Fibroblast of skin of scalp (primary cell): ENCODE data around the gene ACACA.
"Not testable (repeated sequence)": the region's sequence is repeated elsewhere in the genome, so short reads cannot be mapped to it uniquely, and the experiment has no call there.

ENCODE experiments used
- DNase-seq: peaks from one replicate; pipeline ENCODE4 v3.0.0-alpha.2; 2013

Gene ACACA

DNA sequence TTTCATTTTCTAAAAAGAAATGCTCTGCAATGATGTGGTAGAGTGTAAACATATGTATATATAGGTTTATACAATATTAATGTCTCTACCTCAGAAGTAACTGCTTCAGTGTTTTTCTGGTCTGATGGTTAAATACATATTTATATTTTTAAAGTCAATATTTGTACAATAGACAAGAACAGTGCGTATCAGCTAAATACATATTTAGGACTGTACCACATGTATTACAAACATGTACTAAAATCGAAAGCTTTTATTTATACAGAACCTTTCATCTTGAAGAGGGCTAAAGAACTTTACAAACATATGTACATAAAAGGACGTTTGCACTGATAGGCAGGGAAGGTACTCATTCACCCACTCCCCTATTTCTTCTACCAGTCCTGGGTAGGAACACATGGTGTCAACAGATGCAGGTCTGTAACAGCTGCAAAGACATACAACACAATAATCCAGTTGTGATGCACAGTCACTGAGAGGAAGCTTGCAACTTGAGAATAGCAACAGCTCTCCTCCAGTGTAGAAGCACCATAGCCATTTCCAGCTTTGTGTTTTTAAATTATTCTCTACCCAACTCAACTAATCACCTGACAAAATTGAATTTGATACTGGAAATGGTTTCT is 237.8 kb downstream of the ACACA start:
- no peak for DNase-seq

DNA sequence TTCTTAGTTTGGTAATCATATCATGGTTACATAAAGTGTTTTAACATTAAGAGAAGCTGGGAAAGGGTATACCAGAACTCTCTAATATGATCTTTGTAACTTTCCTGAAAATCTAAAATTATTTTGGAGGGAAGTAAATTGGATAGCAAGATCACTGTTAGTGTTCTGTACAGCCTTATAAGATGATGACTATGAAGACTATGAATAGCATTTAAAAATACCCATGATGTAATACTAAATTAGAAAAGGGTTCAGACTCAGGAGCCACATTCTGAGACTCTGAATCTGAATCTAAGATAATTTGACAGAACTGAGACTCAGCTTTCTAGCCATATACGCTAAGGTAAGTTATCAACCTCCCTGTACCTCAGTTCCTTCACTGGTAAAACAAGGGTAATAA is 238.9 kb downstream of the ACACA start:
- no peak for DNase-seq

DNA sequence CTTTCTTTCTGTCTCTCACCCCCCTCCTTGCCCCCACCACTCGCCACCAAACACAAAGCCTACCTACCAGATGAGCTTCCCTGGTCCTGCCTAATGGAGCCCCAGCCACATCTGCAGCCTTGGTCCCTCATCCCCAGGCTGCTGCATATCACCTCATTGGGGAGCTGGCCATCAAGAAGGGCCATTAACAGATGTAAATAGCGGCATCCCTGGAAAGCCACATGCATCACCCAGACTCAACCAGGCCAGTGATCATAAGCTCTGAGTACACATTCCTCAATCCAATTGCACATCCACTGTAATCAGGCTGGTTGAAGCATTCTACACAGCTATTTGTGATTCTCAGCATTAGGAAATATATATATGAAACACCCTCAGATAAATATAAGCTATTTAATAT is 242.6 kb downstream of the ACACA start:
- no peak for DNase-seq

DNA sequence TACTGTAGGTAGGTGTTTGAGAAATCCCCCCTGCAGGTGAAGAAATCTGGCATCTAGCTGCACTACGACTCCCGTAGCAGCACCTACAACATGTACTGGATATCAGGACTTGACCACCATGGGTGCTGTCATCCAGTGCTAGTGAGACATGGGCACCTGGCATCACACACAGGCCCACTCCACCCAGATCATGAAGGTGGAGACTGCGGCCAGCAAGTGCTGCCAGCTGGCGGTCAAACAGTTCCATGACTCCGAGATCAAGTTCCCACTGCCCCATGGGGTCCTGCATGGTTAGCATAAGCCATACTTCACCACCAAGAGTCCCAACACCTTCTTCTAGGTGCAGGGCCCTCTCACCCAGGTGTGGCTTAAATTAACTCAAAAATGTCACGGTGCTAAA is 243.8 kb downstream of the ACACA start:
- DNase-seq = no peak

GRCh38 chr17:37160944-37161343 is 245.7 kb downstream of the ACACA start:
- DNase-seq = peak; percentile 66

DNA sequence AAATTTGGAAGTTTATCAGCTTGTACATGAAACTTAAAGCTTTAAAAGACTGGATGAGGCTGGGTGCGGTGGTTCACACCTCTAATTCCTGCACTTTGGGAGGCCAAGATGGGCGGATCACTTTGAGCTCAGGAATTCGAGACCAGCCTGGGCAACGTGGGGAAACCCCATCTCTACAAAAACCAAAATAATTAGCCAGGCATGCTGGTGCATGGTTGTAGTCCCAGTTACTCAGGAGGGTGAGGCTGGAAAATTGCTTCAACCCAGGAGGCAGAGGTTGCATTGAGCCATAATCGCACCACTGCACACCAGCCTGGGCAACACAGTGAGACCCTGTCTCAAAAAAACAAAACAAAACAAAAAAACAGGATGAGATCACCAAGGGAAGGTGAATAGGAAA is 248.3 kb downstream of the ACACA start:
- no peak for DNase-seq

DNA sequence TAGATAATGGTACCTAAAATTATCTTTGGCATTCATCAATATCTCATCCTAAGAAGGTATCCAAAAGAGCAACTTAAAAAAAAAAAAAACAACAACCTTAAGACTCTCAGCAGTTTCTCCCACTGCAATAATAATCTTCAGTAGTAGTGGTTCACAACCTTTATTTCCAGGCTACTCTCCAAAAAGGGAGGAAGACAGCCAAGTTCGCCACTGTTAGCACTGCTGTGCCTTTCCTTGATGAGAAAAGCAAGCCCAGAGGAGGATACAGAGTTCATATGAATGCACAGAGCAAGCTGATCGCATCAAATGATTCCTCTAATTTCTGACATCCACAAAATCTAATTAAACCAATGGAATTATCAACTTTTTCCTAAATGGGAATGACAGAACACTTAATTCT is 258.5 kb downstream of the ACACA start:
- DNase-seq = no peak

DNA sequence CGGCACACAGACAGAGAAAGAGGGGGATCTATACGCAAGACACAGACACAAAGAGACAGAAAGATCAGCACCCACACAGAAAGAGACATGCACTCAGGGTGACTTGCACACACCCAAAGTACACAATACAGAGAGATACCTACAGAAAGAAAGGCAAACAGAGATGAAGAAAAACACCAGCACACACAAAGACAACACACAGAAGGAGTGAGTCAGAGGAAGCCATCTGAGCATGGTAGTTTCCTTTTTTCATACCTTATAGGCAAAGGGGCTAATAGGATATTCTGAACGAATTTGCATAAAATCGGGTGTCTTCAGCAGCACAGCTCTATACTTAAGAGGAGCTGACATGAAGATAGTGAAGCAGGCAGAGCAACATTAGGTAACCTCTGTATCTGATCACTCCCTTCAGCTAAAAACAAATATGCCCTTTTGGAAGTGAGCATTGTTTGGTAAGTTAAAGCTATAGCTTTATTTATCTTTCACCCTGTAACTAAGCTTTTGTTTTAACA is 259.3 kb downstream of the ACACA start:
- no peak for DNase-seq

- DNase-seq = no peak
Measured at GRCh38 chr17:37146086-37147064, 260.3 kb downstream of the ACACA start.

GRCh38 chr17:37144075-37144701 is 262.4 kb downstream of the ACACA start:
- DNase-seq = no peak

DNA sequence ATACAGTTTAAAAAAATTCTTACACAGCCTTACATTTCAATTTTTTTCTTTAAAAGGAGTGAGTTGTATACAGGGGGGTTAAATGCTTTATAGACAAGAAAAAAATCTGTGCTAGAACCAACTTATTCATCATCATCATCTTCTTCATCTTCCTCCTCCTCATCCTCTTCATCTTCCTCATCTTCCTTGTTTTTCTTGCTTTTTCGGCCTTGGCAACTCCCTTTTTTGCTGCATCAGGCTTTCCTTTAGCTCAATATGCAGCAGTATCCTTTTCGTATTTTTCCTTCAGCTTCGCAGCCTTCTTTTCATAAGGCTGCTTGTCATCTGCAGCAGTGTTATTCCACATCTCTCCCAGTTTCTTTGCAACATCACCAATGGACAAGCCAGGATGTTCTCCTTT is 263.1 kb downstream of the ACACA start:
- not testable (repeated sequence) for DNase-seq

GRCh38 chr17:37142294-37142896 is 264.2 kb downstream of the ACACA start:
- no peak for DNase-seq

DNA sequence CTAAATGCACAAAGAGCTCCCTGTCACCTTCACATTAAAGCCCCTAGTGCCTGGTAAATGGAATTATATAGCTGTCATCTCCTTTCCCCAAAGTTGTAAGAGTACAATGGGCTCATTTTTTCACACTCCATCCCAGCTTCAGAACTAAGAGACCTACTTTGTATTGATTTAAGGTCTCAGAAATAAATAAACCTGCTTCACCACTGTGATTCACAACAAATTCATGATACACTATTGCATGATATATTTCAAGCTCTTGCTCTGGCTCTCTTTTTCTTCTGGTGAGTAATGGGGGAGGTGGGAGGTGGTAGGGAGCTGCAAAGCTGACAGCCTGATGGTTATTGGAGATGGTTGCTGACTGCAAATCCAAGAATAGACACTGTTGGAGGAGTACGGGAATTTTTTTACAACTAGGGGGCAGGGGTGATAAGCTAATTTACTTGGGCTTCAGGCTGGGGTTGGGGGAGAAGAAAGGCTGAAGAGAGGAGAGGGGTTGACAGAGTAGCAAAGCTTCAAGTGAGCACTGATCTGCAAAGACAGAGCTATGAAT is 268.0 kb downstream of the ACACA start:
- no peak for DNase-seq

GRCh38 chr17:37137906-37138514 is 268.6 kb downstream of the ACACA start:
- no peak for DNase-seq

- DNase-seq = no peak
Measured at GRCh38 chr17:37137070-37137610, 269.5 kb downstream of the ACACA start.

DNA sequence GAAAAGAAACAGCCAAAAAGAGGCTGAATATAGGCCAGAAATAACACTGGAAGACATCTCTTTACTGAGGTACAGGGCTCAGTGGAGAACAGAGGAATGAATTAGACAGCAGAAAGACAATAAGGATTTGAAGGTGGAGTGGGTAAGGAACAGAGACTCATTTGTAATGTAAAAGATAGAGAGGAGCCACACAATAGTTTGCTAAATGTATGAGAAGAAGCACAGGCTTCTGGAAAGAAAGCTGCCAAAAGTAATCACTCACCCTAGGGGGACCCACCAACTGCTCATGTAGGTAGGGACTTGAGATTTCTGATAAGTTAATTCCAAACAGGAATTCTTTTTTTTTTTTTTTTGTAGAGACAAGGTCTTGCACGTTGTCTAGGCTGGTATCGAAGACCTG is 271.1 kb downstream of the ACACA start:
- DNase-seq = no peak

DNA sequence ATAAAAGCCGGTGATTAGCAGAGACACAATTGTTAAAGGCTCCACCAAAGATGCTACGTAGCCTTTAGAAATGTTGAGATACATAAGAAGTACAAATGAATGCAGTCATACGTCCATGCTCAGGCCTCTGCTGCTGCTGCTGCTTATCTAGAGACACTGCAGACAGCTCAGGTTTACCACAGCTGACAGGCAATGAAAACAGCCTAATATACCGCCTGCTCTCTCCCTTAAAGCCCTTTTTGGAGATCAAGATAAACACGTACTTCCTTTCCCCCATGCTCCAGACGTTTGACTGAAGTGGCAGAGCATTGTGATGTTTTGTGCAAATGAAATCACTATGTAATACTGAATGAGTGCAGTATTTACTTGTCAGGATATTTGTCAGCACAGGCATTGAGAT is 272.6 kb downstream of the ACACA start:
- no peak for DNase-seq

- no peak for DNase-seq
Measured at GRCh38 chr17:37133136-37133535, 273.5 kb downstream of the ACACA start.

- no peak for DNase-seq
Measured at GRCh38 chr17:37131669-37132611, 274.7 kb downstream of the ACACA start.

- no peak for DNase-seq
Measured at GRCh38 chr17:37130984-37131446, 275.6 kb downstream of the ACACA start.

- DNase-seq = no peak
Measured at GRCh38 chr17:37124821-37125173, 281.8 kb downstream of the ACACA start.
